ENCODE data around the gene LRRFIP1. TPM values are rescaled to one million over a fixed set of nuclear protein-coding genes. Genes with fewer than 3 reads are reported as not detected.
"Not testable (repeated sequence)": the region's sequence is repeated elsewhere in the genome, so short reads cannot be mapped to it uniquely, and the experiment has no call there.

LRRFIP1 gene, protein sequence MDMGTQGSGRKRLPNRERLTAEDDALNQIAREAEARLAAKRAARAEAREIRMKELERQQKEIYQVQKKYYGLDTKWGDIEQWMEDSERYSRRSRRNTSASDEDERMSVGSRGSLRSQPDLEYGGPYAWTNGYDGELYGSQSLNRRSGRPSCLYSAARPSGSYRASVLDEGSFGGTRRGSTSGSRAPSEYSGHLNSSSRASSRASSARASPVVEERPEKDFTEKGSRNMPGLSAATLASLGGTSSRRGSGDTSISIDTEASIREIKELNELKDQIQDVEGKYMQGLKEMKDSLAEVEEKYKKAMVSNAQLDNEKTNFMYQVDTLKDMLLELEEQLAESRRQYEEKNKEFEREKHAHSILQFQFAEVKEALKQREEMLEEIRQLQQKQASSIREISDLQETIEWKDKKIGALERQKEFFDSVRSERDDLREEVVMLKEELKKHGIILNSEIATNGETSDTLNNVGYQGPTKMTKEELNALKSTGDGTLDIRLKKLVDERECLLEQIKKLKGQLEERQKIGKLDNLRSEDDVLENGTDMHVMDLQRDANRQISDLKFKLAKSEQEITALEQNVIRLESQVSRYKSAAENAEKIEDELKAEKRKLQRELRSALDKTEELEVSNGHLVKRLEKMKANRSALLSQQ
- 16.2 and 21.1 TPM in 2 replicates for polyA plus RNA-seq (2014; cell fraction: cytosol; rRNA removed)
- polyA plus RNA-seq (2014; cell fraction: nucleus; rRNA removed), result 26.0 and 29.8 TPM in 2 replicates

- no peak for DNase-seq (ENCODE audit: low spot score)
These were observed at the start of gene LRRFIP1 for GRCh38 chr2:237627441-237628246. LRRFIP1 (plus strand) TSS chr2:237627587; CDS start chr2:237627645, 58 bp downstream.

DNA sequence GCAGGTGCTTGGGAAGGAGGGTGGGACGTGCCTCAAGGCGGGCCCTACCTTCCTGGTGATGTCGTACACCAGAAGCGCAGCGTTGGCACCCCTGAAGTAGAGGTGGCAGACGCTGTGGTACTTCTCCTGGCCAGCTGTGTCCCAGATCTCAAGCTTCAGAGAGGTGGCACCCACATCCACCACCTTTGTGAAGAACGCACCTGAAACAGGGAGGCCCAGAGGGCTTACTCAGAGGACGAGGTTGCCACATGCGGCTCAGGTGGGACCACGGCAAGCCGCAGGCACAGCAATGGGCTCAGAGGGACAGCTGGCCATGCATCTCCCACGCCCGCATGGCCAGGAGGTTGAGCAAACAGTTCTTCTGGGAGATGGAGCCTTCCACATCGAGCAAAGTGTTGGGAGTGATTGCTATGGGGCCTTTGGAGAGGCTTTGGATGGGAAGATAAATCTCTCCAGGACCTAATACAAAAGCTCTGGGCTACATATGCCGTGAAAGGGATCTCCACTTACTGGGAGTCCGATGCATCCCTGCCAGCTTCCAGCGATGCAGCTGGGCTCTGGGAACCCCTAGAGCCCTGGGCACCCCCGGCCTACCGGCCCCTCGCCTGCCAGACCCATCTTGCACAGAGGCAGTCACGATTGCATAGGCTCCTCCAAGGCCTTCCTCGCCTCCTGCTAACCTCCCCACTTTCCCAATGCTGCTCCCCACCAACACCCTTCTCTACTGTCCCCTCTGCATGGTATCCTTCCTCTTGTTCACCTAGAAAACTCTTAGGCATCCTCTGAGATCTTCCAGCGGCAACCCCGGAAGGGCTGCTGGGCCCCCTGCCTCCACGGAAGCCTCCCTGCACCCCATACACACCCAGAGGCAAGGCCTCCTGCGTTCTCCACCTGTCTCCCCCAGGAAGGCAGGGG lies 49.2 kb upstream of the LRRFIP1 start:
- no peak for DNase-seq (ENCODE audit: low spot score)

DNA sequence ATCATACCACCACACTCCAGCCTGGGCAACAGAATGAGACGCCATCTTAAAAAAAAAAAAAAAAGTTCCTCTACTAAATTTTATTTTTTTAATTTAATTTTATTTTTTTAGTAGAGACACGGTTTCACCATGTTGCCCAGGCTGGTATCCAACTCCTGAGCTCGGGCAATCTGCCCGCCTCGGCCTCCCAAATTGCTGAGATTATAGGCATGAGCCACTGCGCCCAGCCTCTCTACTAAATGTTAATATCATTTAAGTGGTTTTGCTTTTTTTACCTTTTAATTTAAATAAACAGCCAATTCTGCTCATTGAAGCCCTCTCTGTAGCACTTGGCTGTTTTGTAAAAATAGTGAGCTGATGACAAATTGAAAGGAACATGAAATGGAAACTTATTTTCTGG lies 46.1 kb upstream of the LRRFIP1 start:
- DNase-seq (ENCODE audit: low spot score), result no peak

GRCh38 chr2:237581751-237582746 lies 45.3 kb upstream of the LRRFIP1 start:
- peak; percentile 71 for DNase-seq (ENCODE audit: low spot score)

GRCh38 chr2:237583385-237584295 lies 43.7 kb upstream of the LRRFIP1 start:
- no peak for DNase-seq (ENCODE audit: low spot score)

- no peak for DNase-seq (ENCODE audit: low spot score)
These were observed 41.7 kb upstream of the LRRFIP1 start for GRCh38 chr2:237585590-237586221.

DNA sequence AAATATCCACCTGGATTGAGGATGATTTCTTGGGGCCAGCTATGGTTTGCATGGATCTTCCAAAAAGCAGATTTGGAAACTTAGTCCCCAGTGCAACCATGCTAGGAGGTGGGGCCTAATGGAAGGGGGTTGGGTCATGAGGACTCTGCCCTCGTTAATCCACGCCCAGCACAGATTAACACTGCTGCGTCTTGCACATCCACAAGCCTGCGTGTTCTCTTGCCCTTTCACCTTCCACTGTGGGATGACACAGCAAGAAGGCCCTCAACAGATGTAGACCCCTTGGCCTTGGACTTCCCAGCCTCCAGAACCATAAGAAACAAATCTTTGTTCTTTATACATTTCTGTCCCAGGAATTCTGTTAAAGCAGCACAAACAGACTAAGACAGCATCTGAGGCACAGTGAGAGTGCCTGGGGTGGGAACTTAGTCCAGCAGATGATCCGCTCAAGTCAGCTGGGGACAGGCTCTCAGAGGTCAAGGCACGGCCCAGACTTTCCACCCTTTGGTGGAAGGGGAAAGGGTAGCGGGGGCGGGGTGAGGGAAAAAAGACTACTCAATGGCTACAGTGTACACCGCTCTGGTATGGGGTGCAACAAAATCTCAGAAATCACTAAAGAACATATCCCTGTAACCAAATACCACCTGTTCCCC lies 39.2 kb upstream of the LRRFIP1 start:
- DNase-seq (ENCODE audit: low spot score), result no peak

GRCh38 chr2:237590272-237591140 lies 36.9 kb upstream of the LRRFIP1 start, which contains the start of gene RAB17:
RAB17 (minus strand) TSS chr2:237590734; CDS start chr2:237586154, 4,580 bp downstream.
- no peak for DNase-seq (ENCODE audit: low spot score)

DNA sequence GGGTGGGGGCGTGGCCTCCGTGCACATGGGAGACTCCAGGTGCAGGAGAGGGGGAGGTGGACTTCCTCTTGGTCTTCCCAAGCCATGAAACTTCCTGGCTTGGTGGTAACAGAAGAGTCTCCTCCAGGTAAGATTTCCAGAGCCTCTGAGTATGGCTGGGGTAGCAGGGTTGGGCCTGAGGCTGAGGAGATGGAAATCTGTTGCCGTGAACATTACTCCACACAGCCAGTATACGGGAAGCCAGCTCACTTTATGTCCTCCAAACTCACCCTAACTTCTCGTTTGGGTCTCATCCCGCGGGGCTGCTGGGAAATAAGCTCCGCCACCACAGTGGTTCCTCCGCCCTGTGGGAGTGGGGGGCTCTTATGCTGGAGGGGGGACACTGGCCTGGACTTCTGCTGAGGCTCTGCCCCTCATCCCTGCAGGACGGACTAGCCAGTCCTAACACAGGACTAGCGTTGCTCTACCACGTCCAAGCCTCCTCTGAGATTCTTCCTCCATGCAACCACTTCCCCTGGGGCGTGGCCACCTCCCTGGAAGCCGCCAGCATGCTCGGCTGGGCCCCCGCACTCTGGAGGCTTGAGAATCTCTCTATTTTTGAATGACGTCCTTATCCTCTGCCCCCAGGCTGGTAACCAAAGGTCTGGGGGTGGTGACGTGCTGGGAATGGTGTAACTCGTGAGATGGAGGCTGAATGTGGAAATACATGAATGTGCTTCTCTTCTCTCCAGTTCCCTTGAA lies 36.1 kb upstream of the LRRFIP1 start:
- no peak for DNase-seq (ENCODE audit: low spot score)

DNA sequence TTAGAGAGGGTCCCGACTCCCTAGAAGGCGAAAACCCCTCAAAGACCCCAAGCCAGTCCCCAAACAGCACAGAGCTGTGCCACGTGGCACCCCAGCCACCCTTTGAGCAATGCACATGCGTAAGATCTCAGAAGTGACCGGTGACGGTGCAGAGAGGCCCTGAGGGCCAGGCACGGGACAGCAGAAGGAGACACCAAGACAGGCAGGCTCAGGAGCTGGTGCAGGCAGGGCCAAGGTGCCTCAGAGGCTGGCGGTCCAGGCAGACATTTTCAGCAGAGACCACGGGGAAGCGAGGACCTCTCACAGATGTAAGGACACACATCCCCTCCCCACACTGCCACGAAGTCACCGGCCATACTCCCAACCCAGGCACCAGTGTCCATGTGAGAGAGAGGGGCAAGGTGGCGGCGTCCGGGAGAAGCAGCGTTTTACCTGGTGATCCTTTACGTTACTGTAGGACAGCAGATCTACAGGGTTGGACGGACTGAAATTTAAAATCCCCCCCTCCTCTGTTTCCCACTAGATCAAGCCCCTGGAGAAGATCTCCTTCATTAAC lies 34.9 kb upstream of the LRRFIP1 start:
- DNase-seq (ENCODE audit: low spot score), result no peak

GRCh38 chr2:237593036-237593435 lies 34.4 kb upstream of the LRRFIP1 start:
- no peak for DNase-seq (ENCODE audit: low spot score)

DNA sequence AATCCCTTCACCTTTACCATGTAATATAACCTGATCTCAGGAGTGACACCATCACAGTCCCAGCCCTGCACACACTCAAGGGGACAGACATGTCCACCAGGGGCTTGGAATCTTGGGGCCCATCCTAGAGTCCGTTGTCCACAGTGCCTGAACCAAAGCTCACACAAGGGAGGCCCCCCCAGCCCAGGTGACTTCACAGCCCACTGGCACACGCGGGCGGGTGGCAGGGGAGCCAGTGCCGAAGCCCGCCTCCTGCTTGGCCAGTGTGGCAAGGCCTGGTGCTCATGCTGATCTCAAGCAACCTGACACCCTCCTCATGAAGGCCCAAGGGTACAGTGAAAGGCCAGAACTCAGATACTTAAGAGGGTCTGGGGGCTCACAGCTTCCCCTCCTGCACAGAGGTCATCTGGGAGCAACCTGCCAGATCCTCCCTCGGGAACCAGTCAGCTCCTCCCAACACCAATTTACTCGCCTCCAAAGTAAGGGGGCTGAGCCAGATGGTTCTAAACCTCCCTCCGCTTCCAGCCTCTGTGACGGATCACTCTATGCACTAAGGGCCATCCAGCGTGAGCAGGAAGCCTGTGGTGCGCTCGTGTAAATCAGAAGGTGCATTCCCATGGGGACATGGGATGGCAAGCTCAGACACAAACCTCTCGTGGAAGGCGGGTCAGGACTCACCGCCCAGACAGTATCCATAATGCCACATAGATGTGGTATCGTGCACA lies 33.6 kb upstream of the LRRFIP1 start:
- peak; percentile 62 for DNase-seq (ENCODE audit: low spot score)

DNA sequence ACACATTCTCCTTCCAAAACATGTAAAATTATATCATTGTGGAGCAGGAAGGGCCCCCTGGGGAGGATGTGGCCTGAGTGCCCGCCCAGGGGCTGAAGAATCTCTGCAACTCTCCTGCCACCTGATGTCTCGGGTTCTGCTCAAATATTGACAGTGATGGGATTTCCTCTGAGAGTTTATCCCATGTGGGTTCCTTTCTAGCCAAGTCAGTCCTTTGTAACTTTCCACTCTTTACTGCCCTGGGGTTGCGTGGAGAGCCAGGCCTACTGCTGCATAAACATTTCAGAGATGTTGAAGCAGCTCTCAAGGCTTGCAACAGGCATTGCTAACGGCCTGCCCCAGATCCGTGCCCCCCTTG lies 32.9 kb upstream of the LRRFIP1 start:
- no peak for DNase-seq (ENCODE audit: low spot score)

GRCh38 chr2:237595829-237596519 lies 31.4 kb upstream of the LRRFIP1 start:
- not testable (repeated sequence) for DNase-seq (ENCODE audit: low spot score)

All from SK-N-DZ (cell line).